Measurements from ENCODE around the gene RRP1. TPM values are rescaled to one million over a fixed set of nuclear protein-coding genes. Genes with fewer than 3 reads are reported as not detected.

Gene RRP1
- total and polyA plus RNA-seq, 9 of the 15 experiments (the other 6 are each of a cell fraction or from before 2014, with no cell fraction given), result 0.89 to 105 (median 51.6) TPM

DNA sequence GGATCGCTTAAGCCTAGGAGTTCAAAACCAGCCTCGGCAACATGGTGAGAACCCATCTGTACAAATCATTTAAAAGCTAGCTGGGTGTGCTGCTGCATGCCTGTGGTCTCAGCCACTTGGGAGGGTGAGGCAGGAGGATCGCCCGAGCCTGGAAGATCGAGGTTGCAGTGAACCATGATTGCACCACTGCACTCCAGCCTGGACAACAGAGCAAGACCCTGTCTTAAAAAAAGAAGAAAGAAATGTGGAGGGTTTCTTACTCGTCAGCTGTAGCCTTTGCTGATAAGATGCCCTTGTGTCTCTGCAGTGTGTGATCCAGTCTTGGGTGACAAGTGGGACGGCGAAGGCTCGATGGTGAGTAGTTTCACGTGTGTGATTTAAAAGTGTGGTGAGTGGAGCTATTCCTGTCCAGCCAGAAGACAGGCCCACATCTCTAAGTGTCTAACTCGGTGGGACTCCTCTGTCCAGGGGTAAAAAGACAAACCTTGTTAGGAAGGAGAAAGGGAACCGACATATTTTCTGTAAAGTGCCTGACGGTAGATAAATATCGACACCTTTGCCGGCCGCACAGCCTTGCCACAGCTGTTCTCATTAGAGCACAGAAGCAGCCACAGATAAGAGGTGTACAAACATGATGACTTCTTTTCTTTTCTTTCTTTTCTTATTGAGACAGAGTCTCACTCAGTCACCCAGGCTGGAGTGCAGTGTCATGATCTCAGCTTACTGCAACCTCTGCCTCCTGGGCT, 43.4 kb upstream of the RRP1 start (continued):
- peak; percentile 55 for TF ChIP-seq RBBP5 (IDR thresholded peaks at IDR 0.05; ENCODE audit: borderline replicate concordance, insufficient read depth, low read length, poor library complexity, severe bottlenecking)
- no peak for TF ChIP-seq SAFB (IDR thresholded peaks at IDR 0.05; ENCODE audit: borderline replicate concordance, low read depth, low read length)
- no peak for TF ChIP-seq TGIF2 (CRISPR knock-in tag; IDR thresholded peaks at IDR 0.05)
- TF ChIP-seq, protein P1, sequence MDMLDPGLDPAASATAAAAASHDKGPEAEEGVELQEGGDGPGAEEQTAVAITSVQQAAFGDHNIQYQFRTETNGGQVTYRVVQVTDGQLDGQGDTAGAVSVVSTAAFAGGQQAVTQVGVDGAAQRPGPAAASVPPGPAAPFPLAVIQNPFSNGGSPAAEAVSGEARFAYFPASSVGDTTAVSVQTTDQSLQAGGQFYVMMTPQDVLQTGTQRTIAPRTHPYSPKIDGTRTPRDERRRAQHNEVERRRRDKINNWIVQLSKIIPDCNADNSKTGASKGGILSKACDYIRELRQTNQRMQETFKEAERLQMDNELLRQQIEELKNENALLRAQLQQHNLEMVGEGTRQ (CRISPR knock-in tag; IDR thresholded peaks at IDR 0.05), result no peak
- TF ChIP-seq BRD4 (IDR thresholded peaks at IDR 0.05), result no peak
- no peak for TF ChIP-seq CC2D1A (IDR thresholded peaks at IDR 0.05)
- no peak for TF ChIP-seq ZBTB49 (CRISPR knock-in tag; IDR thresholded peaks at IDR 0.05; ENCODE audit: borderline replicate concordance)
- no peak for TF ChIP-seq E2F6 (IDR thresholded peaks at IDR 0.05; ENCODE audit: borderline replicate concordance in 1 of 2, extremely low read depth in 1 of 2, insufficient read depth in 1 of 2, insufficient read length in 1 of 2, low read depth in 1 of 2, low read length in 1 of 2, poor library complexity in 1 of 2, severe bottlenecking in 1 of 2)
- no peak for TF ChIP-seq NFXL1 (CRISPR knock-in tag; IDR thresholded peaks at IDR 0.05)
- TF ChIP-seq, protein P2, sequence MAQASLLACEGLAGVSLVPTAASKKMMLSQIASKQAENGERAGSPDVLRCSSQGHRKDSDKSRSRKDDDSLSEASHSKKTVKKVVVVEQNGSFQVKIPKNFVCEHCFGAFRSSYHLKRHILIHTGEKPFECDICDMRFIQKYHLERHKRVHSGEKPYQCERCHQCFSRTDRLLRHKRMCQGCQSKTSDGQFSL (CRISPR knock-in tag; IDR thresholded peaks at IDR 0.05), result no peak
- TF ChIP-seq, protein P2 (tag; IDR thresholded peaks at IDR 0.05), result no peak
- TF ChIP-seq KDM2B (CRISPR knock-in tag; IDR thresholded peaks at IDR 0.05), result no peak
- no peak for TF ChIP-seq DNMT1 (IDR thresholded peaks at IDR 0.05)
- no peak for TF ChIP-seq RCOR1 (IDR thresholded peaks at IDR 0.05; ENCODE audit: borderline replicate concordance in 1 of 2, low read depth in 2 of 2, low read length in 2 of 2)
- peak in 1 of 2 experiments; percentile 5; a peak in 1 of 4 replicates for TF ChIP-seq MNT (conservative IDR thresholded peaks at IDR 0.05)
- TF ChIP-seq EGR1 (conservative IDR thresholded peaks at IDR 0.05), result no peak
- TF ChIP-seq KLF6 (CRISPR knock-in tag; IDR thresholded peaks at IDR 0.05; ENCODE audit: borderline replicate concordance), result no peak
- TF ChIP-seq, protein P3, sequence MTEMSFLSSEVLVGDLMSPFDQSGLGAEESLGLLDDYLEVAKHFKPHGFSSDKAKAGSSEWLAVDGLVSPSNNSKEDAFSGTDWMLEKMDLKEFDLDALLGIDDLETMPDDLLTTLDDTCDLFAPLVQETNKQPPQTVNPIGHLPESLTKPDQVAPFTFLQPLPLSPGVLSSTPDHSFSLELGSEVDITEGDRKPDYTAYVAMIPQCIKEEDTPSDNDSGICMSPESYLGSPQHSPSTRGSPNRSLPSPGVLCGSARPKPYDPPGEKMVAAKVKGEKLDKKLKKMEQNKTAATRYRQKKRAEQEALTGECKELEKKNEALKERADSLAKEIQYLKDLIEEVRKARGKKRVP (CRISPR knock-in tag; IDR thresholded peaks at IDR 0.05), result no peak
- no peak for TF ChIP-seq RAD51 (IDR thresholded peaks at IDR 0.05; ENCODE audit: borderline replicate concordance, low read depth)

Measured in K562 (cell line).